ENCODE measurements around the gene GMEB2.

Gene GMEB2

GRCh38 chr20:63544958-63545516 is 81.9 kb downstream of the GMEB2 start:
- no peak for DNase-seq (ENCODE audit: low read depth)

GRCh38 chr20:63544241-63544957 is 82.5 kb downstream of the GMEB2 start:
- no peak for DNase-seq (ENCODE audit: low read depth)

- DNase-seq (ENCODE audit: low read depth) = no peak
These were observed 83.2 kb downstream of the GMEB2 start for GRCh38 chr20:63543733-63544132.

- no peak for DNase-seq (ENCODE audit: low read depth)
These were observed 83.8 kb downstream of the GMEB2 start for GRCh38 chr20:63543131-63543530.

GRCh38 chr20:63542696-63543095 is 84.2 kb downstream of the GMEB2 start:
- no peak for DNase-seq (ENCODE audit: low read depth)

- DNase-seq (ENCODE audit: low read depth) = no peak
These were observed 84.8 kb downstream of the GMEB2 start for GRCh38 chr20:63542031-63542559.

- no peak for DNase-seq (ENCODE audit: low read depth)
These were observed 85.5 kb downstream of the GMEB2 start for GRCh38 chr20:63541371-63541770.

GRCh38 chr20:63540417-63541186 is 86.3 kb downstream of the GMEB2 start:
- no peak for DNase-seq (ENCODE audit: low read depth)

GRCh38 chr20:63539441-63540370 is 87.2 kb downstream of the GMEB2 start:
- DNase-seq (ENCODE audit: low read depth) = no peak

GRCh38 chr20:63539092-63539430 is 87.8 kb downstream of the GMEB2 start:
- DNase-seq (ENCODE audit: low read depth) = no peak

GRCh38 chr20:63538204-63539091 is 88.5 kb downstream of the GMEB2 start:
- no peak for DNase-seq (ENCODE audit: low read depth)

Measured in stimulated activated CD8-positive, alpha-beta memory T cell treated with anti-CD3 and anti-CD28 coated beads, Interleukin-15, amount 100 ng/mL, for 24 hours (primary cell).